Small intestine (tissue), 7 donors: Measurements from ENCODE around the gene CD82. TPM values are rescaled to one million over a fixed set of nuclear protein-coding genes. Genes with fewer than 3 reads are reported as not detected.
"Not testable (repeated sequence)": the region's sequence is repeated elsewhere in the genome, so short reads cannot be mapped to it uniquely, and the experiment has no call there.

ENCODE experiments used
- DNase-seq, 2 donors: peaks; one replicate each; pipeline versions ENCODE4 v3.0.0 to v3.0.0-alpha.2; 2013
- FAIRE-seq: peaks from 2 replicates; lab custom pipeline; 2012; peaks lifted over from hg19 to GRCh38; lab: Jason Lieb, UNC
- H3K27ac ChIP-seq, 3 donors: one replicate each; pipeline ENCODE4 v1.5.1; 2013; ENCODE audit warnings: low read length in 2 of 3, mild to moderate bottlenecking in 2 of 3, control low read depth in 1 of 3, inconsistent platforms in 1 of 3, low read depth in 1 of 3, moderate library complexity in 1 of 3
- H3K27me3 ChIP-seq, 3 donors: one replicate each; pipeline ENCODE4 v1.6.1; 2013; ENCODE audit warnings: low read length in 3 of 3, inconsistent platforms in 1 of 3; ENCODE audit not compliant: control insufficient read depth in 3 of 3, insufficient read depth in 3 of 3
- H3K36me3 ChIP-seq, 3 donors: one replicate each; pipeline ENCODE4 v1.6.1; 2013; ENCODE audit warnings: low read length in 3 of 3, inconsistent platforms in 1 of 3, low read depth in 1 of 3, mild to moderate bottlenecking in 1 of 3, moderate library complexity in 1 of 3; ENCODE audit not compliant: control insufficient read depth in 3 of 3, insufficient read depth in 2 of 3
- H3K4me1 ChIP-seq, 3 donors: one replicate each; pipeline ENCODE4 v1.6.1; 2013; ENCODE audit warnings: low read length in 2 of 3, inconsistent platforms in 1 of 3, low read depth in 1 of 3, mild to moderate bottlenecking in 1 of 3, moderate library complexity in 1 of 3; ENCODE audit not compliant: control insufficient read depth in 3 of 3, insufficient read depth in 2 of 3
- H3K4me3 ChIP-seq, 3 donors: one replicate each; pipeline ENCODE4 v1.5.1; 2013; ENCODE audit warnings: low read length in 3 of 3, control low read depth in 1 of 3, inconsistent platforms in 1 of 3, low read depth in 1 of 3, mild to moderate bottlenecking in 1 of 3, moderate library complexity in 1 of 3
- H3K9me3 ChIP-seq, 2 donors: one replicate each; pipeline ENCODE4 v1.6.1; 2013; ENCODE audit warnings: low read depth in 1 of 2, low read length in 1 of 2; ENCODE audit not compliant: control insufficient read depth in 2 of 2, insufficient read depth in 1 of 2
- WGBS, 3 donors: extraction: QIAGEN DNeasy Blood & Tissue Kit; methylation state at CpG; one replicate each; pipeline ENCODE4 v1.1.7; 2013; 5-methylcytosine and 5-hydroxymethylcytosine counted together
- polyA plus RNA-seq, 4 donors: library from polyadenylated mRNA; stranded (reverse) in 3 of 4; unstranded in 1 of 4; fragments of 200-250 nt in 3 of 4; fragments of 120-200 nt in 1 of 4; gene quantifications; one replicate each; pipeline versions ENCODE4 v1.2.1 to v1.2.3, GENCODE V29; 2013
- donor health status: healthy with polysubstance abuse.
- donor health status: control.
- donor health status: control.
- donor health status: Bipolar disorder and iron deficiency.
- donor health status: healthy.

Gene CD82
- polyA plus RNA-seq, 4 donors, result 24.2 to 108 (median 69.9) TPM

DNA sequence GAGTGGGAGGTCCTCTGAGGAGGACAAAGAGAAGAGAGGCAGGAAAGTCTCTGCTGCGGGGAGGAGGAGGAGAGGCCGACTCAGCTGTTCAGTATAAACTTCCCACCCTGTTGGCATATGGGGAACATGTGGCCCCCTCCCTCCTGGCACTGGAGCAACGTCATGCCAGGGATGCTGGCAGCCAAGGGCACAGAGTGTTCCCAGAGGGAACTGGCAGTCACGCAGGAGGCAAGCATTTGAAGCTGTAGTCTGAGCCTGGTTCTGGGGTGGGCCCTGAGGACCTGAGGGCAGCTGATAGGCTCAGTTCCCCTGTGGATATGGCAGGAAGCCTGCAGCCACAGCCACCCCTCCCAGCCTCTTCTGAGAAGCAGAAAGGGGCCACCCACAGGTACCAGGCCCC is 94.2 kb downstream of the CD82 start:
- no peaks in the 10 kb centered on the region for H3K36me3 ChIP-seq
- 61 to 69% (median 65%) methylated on average over 2 to 4 of the region's 4 CpGs for WGBS, 3 donors
- H3K4me1 ChIP-seq, result no peaks in the 10 kb centered on the region
- no peak overlapping the region for H3K4me3 ChIP-seq
- FAIRE-seq (no peak), DNase-seq (peak in 1 of 2 donors; percentile 6)
- H3K27me3 ChIP-seq, result no peaks in the 10 kb centered on the region
- no peak overlapping the region for H3K27ac ChIP-seq
- H3K9me3 ChIP-seq, result no peaks in the 10 kb centered on the region

DNA sequence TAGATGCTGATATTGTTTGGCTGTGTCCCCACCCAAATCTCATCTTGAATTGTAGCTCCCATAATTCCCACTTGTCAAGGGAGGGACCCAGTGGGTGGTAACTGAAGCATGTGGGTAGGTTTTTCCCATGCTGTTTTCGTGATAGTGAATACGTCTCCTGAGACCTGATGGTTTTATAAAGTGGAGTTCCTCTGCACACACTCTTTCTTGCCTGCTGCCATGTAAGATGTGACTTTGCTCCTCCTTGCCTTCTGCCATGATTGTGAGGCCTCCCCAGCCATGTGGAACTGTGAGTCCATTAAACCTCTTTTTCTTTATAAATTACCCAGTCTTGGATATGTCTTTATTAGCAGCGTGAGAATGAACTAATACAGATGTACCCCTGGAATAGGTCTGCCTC is 95.1 kb downstream of the CD82 start:
- not testable (repeated sequence) for H3K36me3 ChIP-seq, H3K4me3 ChIP-seq, FAIRE-seq, H3K4me1 ChIP-seq, H3K9me3 ChIP-seq, DNase-seq, H3K27me3 ChIP-seq, H3K27ac ChIP-seq
- 95 to 97% (median 96%) methylated on average over 3 of the region's 3 CpGs for WGBS, 3 donors

DNA sequence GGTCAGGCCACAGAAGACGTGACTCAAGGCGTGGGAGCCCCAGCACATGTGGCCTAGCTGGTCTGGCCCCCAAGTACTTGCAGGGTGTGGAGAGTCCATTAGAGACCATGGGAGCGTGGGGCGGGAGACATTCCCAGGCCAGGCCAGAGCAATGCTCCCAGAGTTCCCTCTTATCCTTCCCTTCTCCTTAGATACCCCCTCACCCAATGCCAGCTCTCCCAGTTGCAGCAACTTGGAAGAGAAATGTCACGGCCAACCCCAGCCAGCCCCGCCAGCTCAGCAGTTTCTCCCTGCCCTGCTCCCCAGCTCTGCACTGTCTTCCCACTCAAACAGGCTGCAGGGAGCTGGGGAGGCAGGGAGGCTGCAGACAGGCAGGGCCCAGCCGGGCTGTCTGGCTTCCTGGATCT is 95.9 kb downstream of the CD82 start:
- FAIRE-seq (no peak), DNase-seq (no peak)
- Histone ChIP-seq H3K9me3 (no peaks in the 10 kb centered on the region), H3K4me3 (no peak overlapping the region), H3K36me3 (no peaks in the 10 kb centered on the region), H3K27ac (no peak overlapping the region), H3K27me3 (no peaks in the 10 kb centered on the region), H3K4me1 (no peaks in the 10 kb centered on the region)
- WGBS, 3 donors, result 82 to 84% (median 83%) methylated on average over 7 of the region's 7 CpGs

Other genes starting within 250 kb of the CD82 start
- 10 to 100 TPM in 1 of 4 donors, 1 to 10 TPM in 2, not detected in 1; 1.1 to 45.2 (median 8.8) TPM for gene TSPAN18, start 161.3 kb downstream of the CD82 start, polyA plus RNA-seq